Effector memory CD4-positive, alpha-beta T cell (primary cell): Measurements from ENCODE around the gene GRK4.
"Not testable (repeated sequence)": the region's sequence is repeated elsewhere in the genome, so short reads cannot be mapped to it uniquely, and the experiment has no call there.

ENCODE experiments used
- DNase-seq, 3 donors: peaks; one replicate each; pipeline ENCODE4 v3.0.0-alpha.2; 2020
- H3K27ac ChIP-seq: 2 replicates; pipeline ENCODE4 v1.7.0; 2013; ENCODE audit warnings: mild to moderate bottlenecking, low read length, moderate library complexity; ENCODE audit not compliant: insufficient read depth, poor library complexity, severe bottlenecking
- H3K27me3 ChIP-seq: replicated peaks from 2 replicates; pipeline ENCODE4 v1.7.0; 2013; ENCODE audit warnings: mild to moderate bottlenecking, low read length; ENCODE audit not compliant: insufficient read depth, control insufficient read depth, poor library complexity, severe bottlenecking
- H3K36me3 ChIP-seq: 2 replicates; pipeline ENCODE4 v1.7.0; 2013; ENCODE audit warnings: mild to moderate bottlenecking, low read length, moderate library complexity; ENCODE audit not compliant: control insufficient read depth, insufficient read depth
- H3K4me1 ChIP-seq: 2 replicates; pipeline ENCODE4 v1.7.0; 2013; ENCODE audit warnings: low read length, mild to moderate bottlenecking; ENCODE audit not compliant: control insufficient read depth, insufficient read depth, poor library complexity, severe bottlenecking
- H3K4me3 ChIP-seq: 2 replicates; pipeline ENCODE4 v1.7.0; 2013; ENCODE audit warnings: low read length, low read depth, mild to moderate bottlenecking; ENCODE audit not compliant: insufficient read depth, poor library complexity, severe bottlenecking
- H3K9me3 ChIP-seq: 2 replicates; pipeline ENCODE4 v1.7.0; 2013; ENCODE audit warnings: mild to moderate bottlenecking, low read length, moderate library complexity; ENCODE audit not compliant: control insufficient read depth

GRK4 gene

GRCh38 chr4:2942532-2943363 is 20.6 kb upstream of the GRK4 start:
- no peak for DNase-seq
- Histone ChIP-seq H3K27me3 (no peaks in the 10 kb centered on the region), H3K9me3 (no peaks in the 10 kb centered on the region), H3K4me3 (no peak overlapping the region), H3K4me1 (no peaks in the 10 kb centered on the region), H3K36me3 (peaks cover 87% of the 10 kb centered on the region), H3K27ac (peak overlapping the region; percentile 28)

DNA sequence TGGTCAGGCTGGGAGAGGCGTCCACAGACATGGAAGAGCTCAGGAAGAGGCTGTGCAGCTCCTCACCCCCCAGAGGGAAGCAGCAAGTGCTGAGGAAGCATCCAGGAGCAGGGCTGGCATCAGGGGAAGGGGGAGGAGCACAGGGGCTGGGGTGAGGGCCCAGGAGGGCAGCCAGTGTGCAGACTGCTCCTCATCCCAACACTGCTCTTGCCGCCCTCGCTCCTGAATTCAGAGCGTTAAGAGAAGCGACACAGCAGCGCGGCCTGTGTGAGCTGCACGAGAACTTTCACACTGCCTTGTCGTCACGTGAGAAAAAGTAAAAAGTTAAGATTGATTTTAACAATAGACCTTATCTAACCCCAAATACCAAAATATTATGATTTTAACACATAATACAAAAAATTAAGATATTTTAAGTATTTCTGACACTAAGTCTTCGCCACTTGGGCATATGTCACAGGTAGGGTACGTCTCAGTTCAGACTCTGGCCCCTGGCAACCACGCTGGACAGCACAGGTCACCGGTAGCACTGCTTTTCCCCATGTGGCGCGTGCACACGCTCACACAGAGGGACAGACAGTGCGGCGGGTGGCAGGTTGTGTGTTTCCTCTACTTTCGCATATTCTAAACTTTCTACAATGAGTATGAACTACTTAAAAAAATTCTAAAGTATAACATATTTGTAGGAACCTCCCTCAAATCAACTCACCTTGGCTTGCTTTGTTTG is 19.8 kb upstream of the GRK4 start:
- Histone ChIP-seq H3K36me3 (peaks cover 90% of the 10 kb centered on the region), H3K4me3 (no peak overlapping the region), H3K27ac (no peak overlapping the region), H3K4me1 (no peaks in the 10 kb centered on the region), H3K27me3 (no peaks in the 10 kb centered on the region), H3K9me3 (no peaks in the 10 kb centered on the region)
- DNase-seq, result no peak

DNA sequence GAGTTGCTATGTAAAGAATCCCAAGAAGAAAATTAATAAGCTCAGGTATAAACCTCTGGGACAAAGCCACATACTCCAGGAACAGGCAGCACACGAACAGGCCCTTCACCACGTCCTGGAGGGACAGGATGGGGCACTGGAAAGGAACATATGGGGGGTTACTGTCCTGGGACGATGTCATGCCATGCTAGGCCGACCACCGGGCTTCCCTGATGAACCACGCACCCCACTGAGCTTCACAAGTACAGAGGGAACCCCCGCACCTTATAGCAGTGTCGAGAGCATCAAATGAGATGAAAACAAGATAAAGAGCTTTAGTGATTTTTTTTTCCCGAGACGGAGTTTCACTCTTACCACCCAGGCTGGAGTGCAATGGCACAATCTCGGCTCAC is 19.3 kb upstream of the GRK4 start:
- Histone ChIP-seq H3K27ac (no peak overlapping the region), H3K4me1 (no peaks in the 10 kb centered on the region), H3K36me3 (peaks cover 90% of the 10 kb centered on the region), H3K27me3 (no peaks in the 10 kb centered on the region), H3K9me3 (no peaks in the 10 kb centered on the region), H3K4me3 (no peak overlapping the region)
- no peak for DNase-seq

DNA sequence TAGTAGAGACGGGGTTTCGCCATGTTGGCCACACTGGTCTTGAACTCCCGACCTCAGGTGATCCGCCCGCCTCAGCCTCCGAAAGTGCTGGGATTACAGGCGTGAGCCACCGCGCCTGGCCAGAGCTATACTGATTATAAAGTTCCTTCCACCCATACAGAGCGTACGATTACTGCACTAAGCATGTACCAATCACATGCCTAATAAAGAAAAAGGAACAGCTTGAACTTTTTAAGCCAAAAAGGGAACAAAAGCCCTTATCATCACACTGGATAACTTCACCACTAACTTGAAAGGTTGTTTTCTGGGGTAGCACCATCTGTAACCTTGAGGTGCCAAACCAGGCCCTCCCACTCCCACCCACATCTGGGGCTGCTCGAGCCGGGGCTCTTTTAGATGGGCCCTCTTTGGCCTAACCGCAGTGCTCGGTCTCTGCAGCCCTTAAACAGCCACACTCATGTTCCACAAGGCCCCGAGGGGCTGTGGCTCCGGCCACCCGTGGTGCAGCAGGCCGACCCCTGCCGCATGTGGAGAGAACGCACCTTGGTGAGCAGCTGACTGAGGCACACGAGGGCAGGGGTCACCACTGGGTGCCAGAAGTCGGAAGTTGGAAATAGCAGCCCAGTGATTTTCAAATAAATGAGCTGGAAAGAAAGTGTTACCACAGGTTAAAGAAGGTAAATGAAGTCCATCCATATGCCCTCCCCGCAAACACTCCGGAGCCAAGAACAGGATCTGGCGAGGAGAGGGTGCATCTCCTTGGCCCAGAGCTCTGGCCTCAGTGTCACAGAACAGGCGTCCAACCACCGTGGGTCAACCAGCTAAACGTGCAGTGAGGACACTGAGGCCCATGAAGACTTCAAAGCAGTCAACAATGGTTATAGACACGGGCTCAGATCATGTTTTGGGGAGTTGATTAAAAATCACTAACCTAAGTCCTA is 18.5 kb upstream of the GRK4 start:
- H3K36me3 ChIP-seq, result peaks cover 90% of the 10 kb centered on the region

GRCh38 chr4:2945619-2946604 is 17.5 kb upstream of the GRK4 start:
- H3K36me3 ChIP-seq, result peaks cover 89% of the 10 kb centered on the region

More for the DNA sequence above, 18.5 kb upstream of the GRK4 start:
- Histone ChIP-seq H3K27me3 (no peaks in the 10 kb centered on the region), H3K4me3 (no peak overlapping the region), H3K9me3 (no peaks in the 10 kb centered on the region), H3K4me1 (no peaks in the 10 kb centered on the region), H3K27ac (no peak overlapping the region)
- DNase-seq, result no peak

DNA sequence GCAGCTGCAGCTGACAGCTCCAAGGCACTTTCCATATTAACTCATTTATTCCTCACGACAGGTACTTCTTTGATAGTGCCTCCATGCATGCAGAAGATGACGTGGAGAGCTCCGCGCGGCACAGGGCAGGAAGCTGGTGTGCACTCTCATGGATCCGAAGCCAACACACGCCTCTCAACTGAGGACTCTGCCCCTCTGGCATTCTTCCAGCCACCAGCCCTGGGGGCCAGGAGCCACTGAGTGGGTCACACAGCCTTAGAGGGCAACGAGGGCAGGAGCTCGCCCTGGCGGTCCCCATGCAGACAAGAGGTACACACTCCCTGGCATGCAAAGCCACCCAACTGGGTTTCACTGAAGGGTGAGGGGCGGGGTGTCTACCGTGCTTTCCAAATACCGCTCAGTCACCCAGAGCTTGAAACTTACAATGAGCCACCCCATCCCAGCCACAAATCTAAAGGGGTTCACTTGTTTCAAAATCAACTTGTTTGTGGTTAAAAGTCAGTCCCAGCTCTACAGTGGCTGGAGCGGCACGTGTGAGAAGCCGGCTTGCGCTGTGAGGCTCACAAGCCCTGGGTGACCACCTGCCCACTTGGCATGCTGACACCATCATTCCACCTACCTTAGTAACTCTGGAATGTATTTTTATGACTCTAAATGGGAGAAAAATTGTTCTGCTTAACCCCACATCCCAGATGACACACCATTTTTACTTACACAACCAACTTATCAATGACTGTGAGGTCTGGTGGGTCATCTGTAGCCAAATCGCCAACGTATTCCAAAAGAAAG is 16.4 kb upstream of the GRK4 start:
- DNase-seq, result no peak
- H3K36me3 ChIP-seq, result peaks cover 87% of the 10 kb centered on the region

More at GRCh38 chr4:2945619-2946604, 17.5 kb upstream of the GRK4 start:
- not testable (repeated sequence) for H3K9me3 ChIP-seq, H3K27ac ChIP-seq, H3K4me3 ChIP-seq, H3K27me3 ChIP-seq, DNase-seq, H3K4me1 ChIP-seq

DNA sequence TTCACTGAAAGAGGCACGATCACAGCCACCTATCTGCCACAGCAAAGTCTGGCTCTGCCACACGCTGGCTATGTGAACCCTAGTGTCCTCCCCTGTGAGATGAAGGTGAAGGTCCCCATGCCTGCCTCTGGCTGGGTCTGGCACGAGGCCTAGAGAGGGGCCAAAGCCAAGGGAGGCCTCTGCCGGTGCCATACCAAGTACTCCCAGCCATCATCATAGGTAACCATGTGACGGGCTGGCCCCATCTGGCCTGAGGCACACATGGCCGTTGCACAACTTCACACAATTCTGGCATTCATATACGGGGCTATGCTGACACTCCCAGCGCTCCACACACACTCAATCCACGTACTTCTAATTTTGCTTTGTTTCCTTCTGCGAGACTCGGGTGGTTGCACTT is 15.4 kb upstream of the GRK4 start:
- no peaks in the 10 kb centered on the region for H3K9me3 ChIP-seq
- H3K36me3 ChIP-seq, result peaks cover 84% of the 10 kb centered on the region
- no peaks in the 10 kb centered on the region for H3K4me1 ChIP-seq
- DNase-seq, result no peak
- no peak overlapping the region for H3K27ac ChIP-seq
- no peaks in the 10 kb centered on the region for H3K27me3 ChIP-seq
- H3K4me3 ChIP-seq, result no peak overlapping the region

More for the DNA sequence above, 16.4 kb upstream of the GRK4 start:
- Histone ChIP-seq H3K27ac (no peak overlapping the region), H3K4me3 (no peak overlapping the region), H3K9me3 (no peaks in the 10 kb centered on the region), H3K4me1 (no peaks in the 10 kb centered on the region), H3K27me3 (no peaks in the 10 kb centered on the region)

DNA sequence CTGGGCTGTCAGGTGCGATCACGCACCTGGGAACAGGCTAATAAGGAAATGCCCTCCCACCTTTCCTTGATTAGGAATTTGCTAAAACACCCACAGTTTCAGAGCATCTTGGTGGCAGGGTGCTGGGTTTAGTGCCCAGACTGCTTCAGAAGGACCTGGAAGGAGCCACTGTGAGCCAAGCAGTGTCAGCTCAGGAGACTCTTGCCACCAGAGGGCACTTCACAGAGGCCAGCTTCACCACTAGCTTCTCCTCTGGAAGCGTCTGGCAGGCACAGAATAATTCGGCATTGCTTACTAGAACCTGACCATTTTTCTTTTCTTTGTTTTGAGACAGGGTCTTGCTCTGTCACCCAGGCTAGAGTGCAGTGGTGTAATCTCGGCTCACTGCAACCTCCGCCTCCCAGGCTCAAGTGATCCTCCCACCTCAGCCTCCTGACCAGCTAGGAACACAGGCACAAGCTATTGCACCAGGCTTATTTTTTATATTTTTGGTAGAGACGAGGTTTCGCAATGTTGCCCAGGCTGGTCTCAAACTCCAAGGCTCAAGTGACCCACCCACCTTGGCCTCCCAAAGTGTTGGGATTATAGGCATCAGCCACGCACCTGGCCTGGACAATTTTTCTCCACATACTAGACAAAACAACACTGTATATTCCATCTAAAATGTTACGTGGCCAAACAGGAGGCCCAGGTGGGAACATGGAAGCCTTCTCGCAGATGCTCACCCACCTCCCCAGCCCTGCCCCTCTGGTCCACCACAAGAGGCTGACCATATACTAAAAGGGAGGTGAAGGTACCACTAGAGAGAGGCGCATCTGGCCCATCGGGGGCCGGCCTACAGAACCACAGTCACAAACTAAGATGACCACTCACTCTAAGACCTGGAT is 14.2 kb upstream of the GRK4 start:
- Histone ChIP-seq H3K36me3 (peaks cover 84% of the 10 kb centered on the region), H3K27ac (no peak overlapping the region), H3K27me3 (no peaks in the 10 kb centered on the region), H3K9me3 (no peaks in the 10 kb centered on the region), H3K4me1 (no peaks in the 10 kb centered on the region), H3K4me3 (no peak overlapping the region)
- DNase-seq, result no peak
